Frontal cortex (tissue), 4 donors: Measurements from ENCODE around the gene PRRG1. TPM values are rescaled to one million over a fixed set of nuclear protein-coding genes. Genes with fewer than 3 reads are reported as not detected.
"Not testable (repeated sequence)": the region's sequence is repeated elsewhere in the genome, so short reads cannot be mapped to it uniquely, and the experiment has no call there.

Source experiments
- DNase-seq, 2 donors: peaks; one replicate each; pipeline ENCODE4 v3.0.0; 2012; ENCODE audit warnings: low spot score in 2 of 2
- FAIRE-seq: peaks from 2 replicates; lab custom pipeline; 2012; peaks lifted over from hg19 to GRCh38; lab: Jason Lieb, UNC
- total RNA-seq: library from RNA; depleted of rRNA; stranded (reverse); fragments of >200 nt; gene quantifications from one replicate; pipeline ENCODE4 v1.2.3, GENCODE V29; 2014
- donor health status: control.
- donor health status: control.
- donor health status: control.

The PRRG1 gene
- total RNA-seq, 1 donor from 2014 or later: 8.6 TPM

GRCh38 chrX:37460285-37460684 lies 111.1 kb downstream of the PRRG1 start:
- not testable (repeated sequence) for FAIRE-seq

GRCh38 chrX:37462346-37462745 lies 113.2 kb downstream of the PRRG1 start:
- DNase-seq (no peak), FAIRE-seq (no peak)

More at GRCh38 chrX:37460285-37460684, 111.1 kb downstream of the PRRG1 start:
- not testable (repeated sequence) for DNase-seq

GRCh38 chrX:37468124-37468739 lies 119.1 kb downstream of the PRRG1 start:
- DNase-seq: no peak
- no peak for FAIRE-seq

- no peak for FAIRE-seq
These were observed 121.5 kb downstream of the PRRG1 start for GRCh38 chrX:37470711-37471110.

GRCh38 chrX:37472836-37473235 lies 123.7 kb downstream of the PRRG1 start:
- no peak for FAIRE-seq
- DNase-seq: no peak

More at GRCh38 chrX:37470711-37471110, 121.5 kb downstream of the PRRG1 start:
- no peak for DNase-seq

GRCh38 chrX:37474478-37474877 lies 125.3 kb downstream of the PRRG1 start:
- FAIRE-seq: no peak
- no peak for DNase-seq

- no peak for FAIRE-seq
These were observed 127.5 kb downstream of the PRRG1 start for GRCh38 chrX:37476571-37477170.

GRCh38 chrX:37484335-37484734 lies 135.2 kb downstream of the PRRG1 start:
- DNase-seq, FAIRE-seq: not testable (repeated sequence)

More at GRCh38 chrX:37476571-37477170, 127.5 kb downstream of the PRRG1 start:
- no peak for DNase-seq

- DNase-seq (no peak), FAIRE-seq (no peak)
These were observed 136.3 kb downstream of the PRRG1 start for GRCh38 chrX:37485429-37485828.

- DNase-seq (no peak), FAIRE-seq (no peak)
These were observed 138.1 kb downstream of the PRRG1 start for GRCh38 chrX:37487271-37487670.

GRCh38 chrX:37488323-37488722 lies 139.2 kb downstream of the PRRG1 start:
- DNase-seq (no peak), FAIRE-seq (no peak)

GRCh38 chrX:37491686-37492085 lies 142.5 kb downstream of the PRRG1 start:
- DNase-seq: no peak

GRCh38 chrX:37495760-37496159 lies 146.6 kb downstream of the PRRG1 start:
- not testable (repeated sequence) for FAIRE-seq, DNase-seq

More at GRCh38 chrX:37491686-37492085, 142.5 kb downstream of the PRRG1 start:
- no peak for FAIRE-seq

- DNase-seq, FAIRE-seq: not testable (repeated sequence)
These were observed 148.0 kb downstream of the PRRG1 start for GRCh38 chrX:37497126-37497525.

GRCh38 chrX:37498323-37498722 lies 149.2 kb downstream of the PRRG1 start:
- not testable (repeated sequence) for FAIRE-seq, DNase-seq

GRCh38 chrX:37499649-37500048 lies 150.5 kb downstream of the PRRG1 start:
- FAIRE-seq, DNase-seq: not testable (repeated sequence)

- FAIRE-seq (no peak), DNase-seq (no peak)
These were observed 155.8 kb downstream of the PRRG1 start for GRCh38 chrX:37504991-37505390.
